ENCODE data around the gene DPRX. TPM values are rescaled to one million over a fixed set of nuclear protein-coding genes. Genes with fewer than 3 reads are reported as not detected.

DPRX gene
- total RNA-seq (2014; rRNA removed) = not detected in 2 replicates
- not detected for polyA plus RNA-seq (2012)

- DNase-seq (ENCODE audit: low read depth) = no peak
Measured at GRCh38 chr19:53631949-53632407, at the start of gene DPRX. DPRX (plus strand) TSS chr19:53631999; CDS start chr19:53632107, 108 bp downstream.

GRCh38 chr19:53583181-53583580, 48.6 kb upstream of the DPRX start:
- no peak for DNase-seq (ENCODE audit: low read depth)

- no peak for DNase-seq (ENCODE audit: low read depth)
Measured at GRCh38 chr19:53586277-53586691, 45.5 kb upstream of the DPRX start.

- no peak for DNase-seq (ENCODE audit: low read depth)
Measured at GRCh38 chr19:53594811-53595509, 36.8 kb upstream of the DPRX start.

- no peak for DNase-seq (ENCODE audit: low read depth)
Measured at GRCh38 chr19:53595510-53595867, 36.3 kb upstream of the DPRX start.

- DNase-seq (ENCODE audit: low read depth) = no peak
Measured at GRCh38 chr19:53596056-53596455, 35.7 kb upstream of the DPRX start.

GRCh38 chr19:53597023-53597422, 34.8 kb upstream of the DPRX start:
- DNase-seq (ENCODE audit: low read depth) = no peak

- no peak for DNase-seq (ENCODE audit: low read depth)
Measured at GRCh38 chr19:53598361-53598760, 33.4 kb upstream of the DPRX start.

GRCh38 chr19:53600217-53600616, 31.6 kb upstream of the DPRX start:
- DNase-seq (ENCODE audit: low read depth) = no peak

- DNase-seq (ENCODE audit: low read depth) = no peak
Measured at GRCh38 chr19:53606031-53606430, 25.8 kb upstream of the DPRX start.

- no peak for DNase-seq (ENCODE audit: low read depth)
Measured at GRCh38 chr19:53608381-53608780, 23.4 kb upstream of the DPRX start.

- DNase-seq (ENCODE audit: low read depth) = no peak
Measured at GRCh38 chr19:53612762-53613526, 18.9 kb upstream of the DPRX start.

- no peak for DNase-seq (ENCODE audit: low read depth)
Measured at GRCh38 chr19:53621885-53622740, 9.7 kb upstream of the DPRX start.

GRCh38 chr19:53624771-53625545, 6.8 kb upstream of the DPRX start:
- DNase-seq (ENCODE audit: low read depth) = no peak

- DNase-seq (ENCODE audit: low read depth) = no peak
Measured at GRCh38 chr19:53626486-53626885, 5.3 kb upstream of the DPRX start.

GRCh38 chr19:53626976-53627375, 4.8 kb upstream of the DPRX start:
- no peak for DNase-seq (ENCODE audit: low read depth)

GRCh38 chr19:53634768-53635167, 3.0 kb downstream of the DPRX start:
- no peak for DNase-seq (ENCODE audit: low read depth)

GRCh38 chr19:53639471-53639870, 7.7 kb downstream of the DPRX start:
- DNase-seq (ENCODE audit: low read depth) = no peak

GRCh38 chr19:53642381-53643099, 10.7 kb downstream of the DPRX start:
- no peak for DNase-seq (ENCODE audit: low read depth)

GRCh38 chr19:53644061-53644816, 12.4 kb downstream of the DPRX start:
- no peak for DNase-seq (ENCODE audit: low read depth)
